ENCODE results near the gene ENDOU.

DNA sequence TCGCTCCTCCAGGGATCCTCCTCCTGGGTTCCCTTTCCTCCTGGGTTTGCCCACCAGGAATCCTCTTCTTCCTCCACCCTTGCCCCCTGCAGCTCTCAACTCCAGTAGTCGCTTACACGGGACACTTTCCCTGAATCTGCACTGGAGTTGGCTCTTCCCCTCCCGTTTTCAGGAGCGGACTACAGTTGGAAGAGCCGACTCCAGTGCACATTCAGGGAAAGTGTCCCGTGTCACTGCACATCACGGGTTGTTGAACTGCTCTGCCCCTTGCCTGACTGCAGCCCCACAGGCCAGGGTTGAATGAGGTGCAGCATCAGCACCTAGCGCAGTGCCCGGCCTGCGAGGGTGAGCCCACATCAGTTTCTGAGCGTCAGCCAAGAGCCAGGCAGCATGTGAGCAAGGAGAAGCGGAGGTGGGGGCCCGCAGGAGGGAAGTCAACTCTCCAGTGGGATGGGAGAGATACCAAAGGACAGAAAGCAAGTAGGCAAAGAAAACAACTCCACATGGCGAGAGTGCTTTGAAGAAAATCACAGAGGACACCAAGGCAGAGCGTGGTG, 20.3 kb upstream of the ENDOU start:
- TF ChIP-seq, protein P1, sequence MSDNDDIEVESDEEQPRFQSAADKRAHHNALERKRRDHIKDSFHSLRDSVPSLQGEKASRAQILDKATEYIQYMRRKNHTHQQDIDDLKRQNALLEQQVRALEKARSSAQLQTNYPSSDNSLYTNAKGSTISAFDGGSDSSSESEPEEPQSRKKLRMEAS (IDR thresholded peaks at IDR 0.05) = no peak
- TF ChIP-seq, protein P2, sequence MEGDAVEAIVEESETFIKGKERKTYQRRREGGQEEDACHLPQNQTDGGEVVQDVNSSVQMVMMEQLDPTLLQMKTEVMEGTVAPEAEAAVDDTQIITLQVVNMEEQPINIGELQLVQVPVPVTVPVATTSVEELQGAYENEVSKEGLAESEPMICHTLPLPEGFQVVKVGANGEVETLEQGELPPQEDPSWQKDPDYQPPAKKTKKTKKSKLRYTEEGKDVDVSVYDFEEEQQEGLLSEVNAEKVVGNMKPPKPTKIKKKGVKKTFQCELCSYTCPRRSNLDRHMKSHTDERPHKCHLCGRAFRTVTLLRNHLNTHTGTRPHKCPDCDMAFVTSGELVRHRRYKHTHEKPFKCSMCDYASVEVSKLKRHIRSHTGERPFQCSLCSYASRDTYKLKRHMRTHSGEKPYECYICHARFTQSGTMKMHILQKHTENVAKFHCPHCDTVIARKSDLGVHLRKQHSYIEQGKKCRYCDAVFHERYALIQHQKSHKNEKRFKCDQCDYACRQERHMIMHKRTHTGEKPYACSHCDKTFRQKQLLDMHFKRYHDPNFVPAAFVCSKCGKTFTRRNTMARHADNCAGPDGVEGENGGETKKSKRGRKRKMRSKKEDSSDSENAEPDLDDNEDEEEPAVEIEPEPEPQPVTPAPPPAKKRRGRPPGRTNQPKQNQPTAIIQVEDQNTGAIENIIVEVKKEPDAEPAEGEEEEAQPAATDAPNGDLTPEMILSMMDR (IDR thresholded peaks at IDR 0.05) = no peak
- TF ChIP-seq FOSL2 (IDR thresholded peaks at IDR 0.05) (no peak), FOSL2 (CRISPR knock-in tag; IDR thresholded peaks at IDR 0.05) (no peak), POLR2A (IDR thresholded peaks at IDR 0.05; ENCODE audit: low read length) (no peak), KDM5A (IDR thresholded peaks at IDR 0.05) (no peak), FOSB (CRISPR knock-in tag; IDR thresholded peaks at IDR 0.05) (no peak), RCOR1 (IDR thresholded peaks at IDR 0.05; ENCODE audit: low read depth, low read length) (no peak), ESRRA (IDR thresholded peaks at IDR 0.05; ENCODE audit: borderline replicate concordance, low read length) (no peak), MYC (IDR thresholded peaks at IDR 0.05; ENCODE audit: borderline replicate concordance, low read length) (no peak), JUN (IDR thresholded peaks at IDR 0.05) (no peak)

Data from A549 (cell line).